ENCODE measurements around the gene KDM4B.

KDM4B gene

GRCh38 chr19:5141850-5142724 lies 173.2 kb downstream of the KDM4B start:
- no peak for DNase-seq

- DNase-seq: no peak
Measured at GRCh38 chr19:5142725-5143097, 173.8 kb downstream of the KDM4B start.

- DNase-seq: no peak
Measured at GRCh38 chr19:5143471-5144411, 174.8 kb downstream of the KDM4B start.

- no peak for DNase-seq
Measured at GRCh38 chr19:5144545-5145179, 175.7 kb downstream of the KDM4B start.

- no peak for DNase-seq
Measured at GRCh38 chr19:5145521-5146511, 176.9 kb downstream of the KDM4B start.

GRCh38 chr19:5147074-5147977 lies 178.4 kb downstream of the KDM4B start:
- DNase-seq: no peak

GRCh38 chr19:5147978-5148793 lies 179.3 kb downstream of the KDM4B start:
- DNase-seq: no peak

GRCh38 chr19:5148794-5149190 lies 179.9 kb downstream of the KDM4B start:
- DNase-seq: no peak

GRCh38 chr19:5149508-5149907 lies 180.6 kb downstream of the KDM4B start:
- DNase-seq: no peak

GRCh38 chr19:5149932-5150901 lies 181.3 kb downstream of the KDM4B start:
- no peak for DNase-seq

- DNase-seq: no peak
Measured at GRCh38 chr19:5150902-5151741, 182.2 kb downstream of the KDM4B start.

GRCh38 chr19:5152013-5152763 lies 183.3 kb downstream of the KDM4B start:
- DNase-seq: no peak

- no peak for DNase-seq
Measured at GRCh38 chr19:5152767-5153532, 184.0 kb downstream of the KDM4B start.

GRCh38 chr19:5153601-5154128 lies 184.8 kb downstream of the KDM4B start:
- no peak for DNase-seq

- DNase-seq: no peak
Measured at GRCh38 chr19:5154129-5154798, 185.4 kb downstream of the KDM4B start.

All from T-helper 9 cell (primary cell).